Measurements from ENCODE around the gene SAMD7. TPM values are rescaled to one million over a fixed set of nuclear protein-coding genes. Genes with fewer than 3 reads are reported as not detected.

Gene SAMD7
- polyA plus RNA-seq, 1 donor (not counting 4 experiments of a cell fraction or from before 2014, with no cell fraction given), result not detected

DNA sequence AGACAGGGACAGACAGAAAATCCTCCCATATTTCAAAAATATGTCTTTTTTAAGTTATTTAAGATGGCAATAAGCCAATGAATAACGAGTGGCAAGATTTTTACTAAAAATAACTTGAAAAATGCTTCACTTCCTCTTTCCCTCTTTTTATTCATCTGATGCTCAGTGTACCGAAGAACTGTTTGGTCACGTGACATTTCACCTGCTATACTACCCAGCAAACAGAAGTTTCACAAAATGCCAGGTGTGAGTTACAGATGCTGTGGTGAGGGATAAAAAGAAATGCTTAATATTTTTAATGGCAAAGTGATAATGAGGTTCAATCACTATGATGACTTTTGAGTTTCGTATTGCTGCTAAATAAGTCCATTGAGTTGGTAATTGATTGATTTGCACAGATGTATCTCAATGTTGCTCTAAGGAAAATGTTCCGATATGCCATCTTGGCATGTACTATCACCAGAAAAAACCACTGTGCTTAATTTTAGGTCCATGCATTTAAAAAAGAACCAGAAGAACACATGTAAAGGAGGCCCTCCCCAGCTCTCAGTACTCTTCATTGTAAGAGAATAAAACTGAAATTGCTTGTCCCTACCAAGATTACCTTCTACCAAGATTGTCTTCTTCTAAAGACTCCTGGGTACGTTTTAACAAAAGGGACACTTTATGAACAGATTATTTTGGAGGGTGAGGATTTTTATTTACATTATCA lies 29.3 kb downstream of the SAMD7 start:
- Histone ChIP-seq H3K9me1 (ENCODE audit: control insufficient read depth, extremely low read depth, insufficient read depth, low read length) (no peaks in the 10 kb centered on the region), H2AFZ (ENCODE audit: control insufficient read depth, low read length) (no peak overlapping the region), H4K20me1 (ENCODE audit: control insufficient read depth, extremely low read depth, insufficient read depth, low read length) (no peaks in the 10 kb centered on the region), H3K4me1 (ENCODE audit: control insufficient read depth, extremely low read depth, insufficient read depth, low read length) (no peaks in the 10 kb centered on the region), H3K4me3 (ENCODE audit: control insufficient read depth in 2 of 3, extremely low read depth in 1 of 3, insufficient read depth in 2 of 3, low read depth in 1 of 3, low read length in 3 of 3) (no peak overlapping the region), H3K4me2 (ENCODE audit: control insufficient read depth, extremely low read depth, insufficient read depth, low read depth, low read length) (no peak overlapping the region), H3K27ac (ENCODE audit: control insufficient read depth, insufficient read depth, low read length) (no peak overlapping the region), H3K27me3 (ENCODE audit: control insufficient read depth, extremely low read depth, insufficient read depth, low read length) (no peaks in the 10 kb centered on the region), H3K9ac (ENCODE audit: control insufficient read depth, extremely low read depth, insufficient read depth, low read length) (no peak overlapping the region), H3K36me3 (ENCODE audit: control insufficient read depth in 2 of 2, extremely low read depth in 1 of 2, insufficient read depth in 2 of 2, low read length in 2 of 2) (no peaks in the 10 kb centered on the region), H3K9me3 (ENCODE audit: control insufficient read depth, low read depth, low read length) (no peaks in the 10 kb centered on the region), H3K79me2 (ENCODE audit: control insufficient read depth, insufficient read depth, low read length) (no peaks in the 10 kb centered on the region)
- no peak for DNase-seq (ENCODE audit: low read depth, low spot score)
- FAIRE-seq, result no peak
- no peak for TF ChIP-seq CTCF (optimal IDR thresholded peaks at IDR 0.05 in 1 of 3, IDR thresholded peaks at IDR 0.05 in 1 of 3, conservative IDR thresholded peaks at IDR 0.05 in 1 of 3; ENCODE audit: extremely low read depth in 1 of 3, insufficient read depth in 2 of 3, low read length in 3 of 3)
- TF ChIP-seq EZH2 (IDR thresholded peaks at IDR 0.05; ENCODE audit: low read length), result no peak
- dilution Hi-C loops (cut with MboI; ENCODE audit: extremely low pct_ligation_motif_present, low sequenced_read_pairs), result no loop called here

DNA sequence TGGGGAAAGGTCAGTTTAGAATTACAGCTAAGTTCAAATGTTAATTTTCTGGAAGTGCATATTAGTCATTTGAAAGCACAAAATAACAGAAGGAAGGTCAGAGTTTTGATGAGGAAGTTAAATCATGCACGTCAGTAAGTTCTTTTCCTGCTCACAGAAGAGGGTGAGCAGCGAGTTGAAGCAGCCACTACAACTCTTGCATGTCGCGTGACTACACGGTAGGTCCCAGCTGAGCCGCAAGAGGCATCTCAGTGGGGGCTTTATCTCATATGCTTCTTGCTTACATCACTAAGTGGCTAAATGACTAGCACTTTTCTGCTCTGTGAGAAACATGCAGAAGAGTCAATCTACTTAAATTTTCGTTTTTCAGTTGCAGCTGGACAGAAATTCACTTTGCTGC lies 33.9 kb downstream of the SAMD7 start:
- Histone ChIP-seq H4K20me1 (ENCODE audit: control insufficient read depth, extremely low read depth, insufficient read depth, low read length) (no peaks in the 10 kb centered on the region), H3K9me3 (ENCODE audit: control insufficient read depth, low read depth, low read length) (no peaks in the 10 kb centered on the region), H2AFZ (ENCODE audit: control insufficient read depth, low read length) (no peak overlapping the region), H3K27ac (ENCODE audit: control insufficient read depth, insufficient read depth, low read length) (no peak overlapping the region), H3K9me1 (ENCODE audit: control insufficient read depth, extremely low read depth, insufficient read depth, low read length) (no peaks in the 10 kb centered on the region), H3K4me2 (ENCODE audit: control insufficient read depth, extremely low read depth, insufficient read depth, low read depth, low read length) (no peak overlapping the region), H3K9ac (ENCODE audit: control insufficient read depth, extremely low read depth, insufficient read depth, low read length) (no peak overlapping the region), H3K36me3 (ENCODE audit: control insufficient read depth in 2 of 2, extremely low read depth in 1 of 2, insufficient read depth in 2 of 2, low read length in 2 of 2) (no peaks in the 10 kb centered on the region), H3K79me2 (ENCODE audit: control insufficient read depth, insufficient read depth, low read length) (no peaks in the 10 kb centered on the region), H3K4me1 (ENCODE audit: control insufficient read depth, extremely low read depth, insufficient read depth, low read length) (no peaks in the 10 kb centered on the region), H3K4me3 (ENCODE audit: control insufficient read depth in 2 of 3, extremely low read depth in 1 of 3, insufficient read depth in 2 of 3, low read depth in 1 of 3, low read length in 3 of 3) (no peak overlapping the region), H3K27me3 (ENCODE audit: control insufficient read depth, extremely low read depth, insufficient read depth, low read length) (peaks cover 10% of the 10 kb centered on the region)
- TF ChIP-seq EZH2 (IDR thresholded peaks at IDR 0.05; ENCODE audit: low read length) (no peak), CTCF (optimal IDR thresholded peaks at IDR 0.05 in 1 of 3, IDR thresholded peaks at IDR 0.05 in 1 of 3, conservative IDR thresholded peaks at IDR 0.05 in 1 of 3; ENCODE audit: extremely low read depth in 1 of 3, insufficient read depth in 2 of 3, low read length in 3 of 3) (no peak)
- no peak for FAIRE-seq
- DNase-seq (ENCODE audit: low read depth, low spot score), result no peak
- dilution Hi-C loops (cut with MboI; ENCODE audit: extremely low pct_ligation_motif_present, low sequenced_read_pairs), result no loop called here
